Measurements from ENCODE around the gene TRPM2.
"Not testable (repeated sequence)": the region's sequence is repeated elsewhere in the genome, so short reads cannot be mapped to it uniquely, and the experiment has no call there.

Gene TRPM2

GRCh38 chr21:44335266-44336059 is 18.0 kb upstream of the TRPM2 start:
- no peak for DNase-seq

GRCh38 chr21:44337449-44337848 is 16.0 kb upstream of the TRPM2 start:
- DNase-seq = no peak

GRCh38 chr21:44337941-44338895 is 15.2 kb upstream of the TRPM2 start:
- DNase-seq = peak; percentile 49

GRCh38 chr21:44338971-44339910 is 14.2 kb upstream of the TRPM2 start, which contains the start of gene CFAP410:
TSS of gene CFAP410 (minus strand) at chr21:44339390. CDS start at chr21:44339194, 196 bp downstream.
- DNase-seq = peak; percentile 79

GRCh38 chr21:44341726-44342458 is 11.5 kb upstream of the TRPM2 start:
- not testable (repeated sequence) for DNase-seq

- not testable (repeated sequence) for DNase-seq
These were observed 10.4 kb upstream of the TRPM2 start for GRCh38 chr21:44342981-44343380.

- no peak for DNase-seq
These were observed 8.8 kb upstream of the TRPM2 start for GRCh38 chr21:44344541-44345183.

- DNase-seq = no peak
These were observed 7.9 kb upstream of the TRPM2 start for GRCh38 chr21:44345495-44345894.

- no peak for DNase-seq
These were observed 5.4 kb upstream of the TRPM2 start for GRCh38 chr21:44347911-44348451.

- DNase-seq = no peak
These were observed 4.6 kb upstream of the TRPM2 start for GRCh38 chr21:44348861-44349260.

- no peak for DNase-seq
These were observed 4.0 kb upstream of the TRPM2 start for GRCh38 chr21:44349416-44349846.

GRCh38 chr21:44349847-44350772 is 3.3 kb upstream of the TRPM2 start:
- no peak for DNase-seq

- no peak for DNase-seq
These were observed 2.5 kb upstream of the TRPM2 start for GRCh38 chr21:44350773-44351481.

- DNase-seq = no peak
These were observed 1.7 kb upstream of the TRPM2 start for GRCh38 chr21:44351535-44352252.

- no peak for DNase-seq
These were observed 1.1 kb upstream of the TRPM2 start for GRCh38 chr21:44352253-44352860.

GRCh38 chr21:44354001-44354405 is 582 bp downstream of the TRPM2 start:
- no peak for DNase-seq

Measured in NCI-H748 treated with DMSO at 0.1 percent for 48 hours (cell line).